ENCODE data around the gene TNRC6C. TPM values are rescaled to one million over a fixed set of nuclear protein-coding genes. Genes with fewer than 3 reads are reported as not detected.
A peak's percentile ranks its signal among the peaks of the same experiment; 100 is the strongest.

TNRC6C gene
- total RNA-seq, 1 donor from 2014 or later: 25.8 TPM

GRCh38 chr17:78131172-78132083 is 172.9 kb downstream of the TNRC6C start:
- DNase-seq (ENCODE audit: low spot score in 2 of 2): no peak
- TF ChIP-seq, protein P1, sequence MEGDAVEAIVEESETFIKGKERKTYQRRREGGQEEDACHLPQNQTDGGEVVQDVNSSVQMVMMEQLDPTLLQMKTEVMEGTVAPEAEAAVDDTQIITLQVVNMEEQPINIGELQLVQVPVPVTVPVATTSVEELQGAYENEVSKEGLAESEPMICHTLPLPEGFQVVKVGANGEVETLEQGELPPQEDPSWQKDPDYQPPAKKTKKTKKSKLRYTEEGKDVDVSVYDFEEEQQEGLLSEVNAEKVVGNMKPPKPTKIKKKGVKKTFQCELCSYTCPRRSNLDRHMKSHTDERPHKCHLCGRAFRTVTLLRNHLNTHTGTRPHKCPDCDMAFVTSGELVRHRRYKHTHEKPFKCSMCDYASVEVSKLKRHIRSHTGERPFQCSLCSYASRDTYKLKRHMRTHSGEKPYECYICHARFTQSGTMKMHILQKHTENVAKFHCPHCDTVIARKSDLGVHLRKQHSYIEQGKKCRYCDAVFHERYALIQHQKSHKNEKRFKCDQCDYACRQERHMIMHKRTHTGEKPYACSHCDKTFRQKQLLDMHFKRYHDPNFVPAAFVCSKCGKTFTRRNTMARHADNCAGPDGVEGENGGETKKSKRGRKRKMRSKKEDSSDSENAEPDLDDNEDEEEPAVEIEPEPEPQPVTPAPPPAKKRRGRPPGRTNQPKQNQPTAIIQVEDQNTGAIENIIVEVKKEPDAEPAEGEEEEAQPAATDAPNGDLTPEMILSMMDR (IDR thresholded peaks at IDR 0.05): no peak
- Histone ChIP-seq H3K4me3 (peak overlapping the region in 1 of 2 donors; percentile 46), H3K36me3 (no peaks in the 10 kb centered on the region), H3K4me1 (peaks cover 5 to 24% of the 10 kb centered on the region in 2 donors), H3K9me3 (no peaks in the 10 kb centered on the region), H3K27ac (no peak overlapping the region), H3K27me3 (no peaks in the 10 kb centered on the region)
- intact Hi-C loops (cut with DNase I): no loop called here

DNA sequence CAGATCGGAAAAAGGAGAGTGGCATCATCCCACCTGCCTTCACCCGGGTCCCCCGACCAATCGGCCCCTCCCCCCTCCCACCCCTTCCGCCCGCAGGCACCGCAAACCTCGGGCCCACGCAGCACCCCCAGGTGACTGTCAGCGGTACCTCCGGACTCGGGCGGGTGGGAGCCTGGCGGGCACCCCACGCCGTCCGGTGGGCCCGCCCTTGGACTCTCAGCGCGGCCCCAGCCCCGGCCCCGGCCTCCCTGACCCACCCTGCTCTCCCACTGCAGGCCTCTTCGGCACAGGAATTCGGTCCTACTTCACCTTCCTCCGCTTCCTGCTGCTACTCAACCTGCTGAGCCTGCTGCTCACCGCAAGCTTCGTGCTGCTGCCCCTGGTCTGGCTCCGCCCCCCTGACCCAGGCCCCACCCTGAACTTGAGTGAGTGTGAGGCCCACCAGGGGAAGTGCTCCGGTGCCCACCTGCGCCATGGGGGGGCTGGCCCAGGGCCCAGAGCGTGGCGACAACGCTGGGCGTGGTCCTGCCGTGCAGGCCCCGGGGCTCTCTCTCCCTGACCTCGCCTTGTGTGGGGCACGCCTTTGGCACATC is 173.7 kb downstream of the TNRC6C start:
- no peak overlapping the region for H3K27ac ChIP-seq
- TF ChIP-seq, protein P1 (IDR thresholded peaks at IDR 0.05): no peak
- no peaks in the 10 kb centered on the region for H3K36me3 ChIP-seq
- peaks cover 5 to 24% of the 10 kb centered on the region in 2 donors for H3K4me1 ChIP-seq
- no peak for DNase-seq (ENCODE audit: low spot score in 2 of 2)
- H3K27me3 ChIP-seq: no peaks in the 10 kb centered on the region
- H3K9me3 ChIP-seq: no peaks in the 10 kb centered on the region
- H3K4me3 ChIP-seq: peak overlapping the region in 1 of 2 donors; percentile 46
- intact Hi-C loops (cut with DNase I): no loop called here

- Histone ChIP-seq H3K4me3 (no peak overlapping the region), H3K9me3 (no peaks in the 10 kb centered on the region), H3K27ac (no peak overlapping the region), H3K36me3 (no peaks in the 10 kb centered on the region), H3K27me3 (no peaks in the 10 kb centered on the region), H3K4me1 (peaks cover 5 to 18% of the 10 kb centered on the region in 2 donors)
- TF ChIP-seq, protein P1 (IDR thresholded peaks at IDR 0.05): no peak
- no peak for DNase-seq (ENCODE audit: low spot score in 2 of 2)
- intact Hi-C loops (cut with DNase I): no loop called here
Observed at GRCh38 chr17:78132767-78133178, 174.3 kb downstream of the TNRC6C start.

DNA sequence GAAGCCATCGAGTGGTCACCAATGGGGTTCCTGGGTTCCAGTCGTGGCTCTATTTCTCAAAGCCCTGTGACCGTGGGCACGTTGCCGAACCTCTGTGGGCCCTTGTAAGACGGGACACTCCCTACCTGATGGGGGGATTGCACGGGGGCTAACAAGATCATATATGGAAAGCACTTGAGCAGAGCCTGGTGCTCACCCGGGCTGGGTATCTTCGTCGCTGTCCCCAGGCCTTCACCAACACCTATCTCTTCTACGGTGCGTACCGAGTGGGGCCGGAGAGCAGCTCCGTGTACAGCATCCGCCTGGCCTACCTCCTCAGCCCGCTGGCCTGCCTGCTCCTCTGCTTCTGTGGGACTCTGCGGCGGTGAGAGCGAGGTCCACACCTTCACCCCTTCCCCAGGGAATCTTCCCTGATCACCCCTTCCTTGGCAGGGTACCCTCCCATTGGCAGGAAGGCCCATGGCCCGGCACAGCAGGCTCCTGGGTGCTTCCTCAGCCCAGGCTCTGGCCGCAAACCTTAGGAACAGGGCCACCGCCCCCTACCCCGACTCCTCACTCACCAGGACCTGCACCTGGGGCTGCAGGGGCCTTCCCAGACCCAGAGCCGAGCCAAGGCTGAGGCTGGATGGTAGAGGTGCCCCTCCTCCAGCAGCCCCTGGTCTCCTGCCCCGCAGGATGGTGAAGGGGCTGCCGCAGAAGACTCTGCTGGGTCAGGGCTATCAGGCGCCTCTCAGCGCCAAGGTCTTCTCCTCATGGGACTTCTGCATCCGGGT is 174.9 kb downstream of the TNRC6C start:
- intact Hi-C loops (cut with DNase I): no loop called here
- H3K4me3 ChIP-seq: no peak overlapping the region
- no peaks in the 10 kb centered on the region for H3K27me3 ChIP-seq
- peaks cover 3 to 12% of the 10 kb centered on the region in 2 donors for H3K4me1 ChIP-seq
- H3K27ac ChIP-seq: no peak overlapping the region
- TF ChIP-seq, protein P1 (IDR thresholded peaks at IDR 0.05): no peak
- no peak for DNase-seq (ENCODE audit: low spot score in 2 of 2)
- H3K36me3 ChIP-seq: no peaks in the 10 kb centered on the region
- no peaks in the 10 kb centered on the region for H3K9me3 ChIP-seq

GRCh38 chr17:78133971-78134898 is 175.7 kb downstream of the TNRC6C start:
- intact Hi-C loops (cut with DNase I): no loop called here
- no peaks in the 10 kb centered on the region for H3K9me3 ChIP-seq
- TF ChIP-seq, protein P1 (IDR thresholded peaks at IDR 0.05): peak; percentile 6 to 26 (median 26)
- no peaks in the 10 kb centered on the region for H3K27me3 ChIP-seq
- H3K36me3 ChIP-seq: no peaks in the 10 kb centered on the region
- H3K27ac ChIP-seq: no peak overlapping the region
- H3K4me1 ChIP-seq: peaks cover 0 to 10% of the 10 kb centered on the region in 2 donors
- no peak overlapping the region for H3K4me3 ChIP-seq
- DNase-seq (ENCODE audit: low spot score in 2 of 2): no peak
